Stomach (tissue), 4 donors: ENCODE data around the gene ETV1.

Experiments
- EP300 ChIP-seq: sonication (generic); formaldehyde crosslinking; IDR thresholded peaks from one replicate; pipeline ENCODE4 v1.6.1; 2017; ENCODE audit warnings: antibody characterized with exemption
- POLR2A ChIP-seq, 4 donors: fragments of 450-650 bp; IDR thresholded peaks; one replicate each; pipeline ENCODE4 v1.6.1; 2016; ENCODE audit warnings: antibody characterized with exemption in 4 of 4, control low read depth in 2 of 4, mild to moderate bottlenecking in 1 of 4, moderate library complexity in 1 of 4
- POLR2AphosphoS5 ChIP-seq, 3 donors: sonication (generic); formaldehyde crosslinking; IDR thresholded peaks; one replicate each; pipeline ENCODE4 v1.6.1; 2016; ENCODE audit warnings: antibody characterized with exemption in 3 of 3
- TF ChIP-seq, protein P1 (sequence below), 7 experiments: fragments of 450-650 bp in 4 of 7; fragments of 200-600 bp in 3 of 7; sonication (generic) in 3 of 7; IDR thresholded peaks; one replicate each; pipeline ENCODE4 v1.5.1; 2016 to 2019; ENCODE audit warnings: antibody characterized with exemption in 7 of 7, control low read depth in 2 of 7, mild to moderate bottlenecking in 1 of 7

- TF ChIP-seq POLR2AphosphoS5 (IDR thresholded peaks at IDR 0.05) = no peak
- TF ChIP-seq, protein P1, sequence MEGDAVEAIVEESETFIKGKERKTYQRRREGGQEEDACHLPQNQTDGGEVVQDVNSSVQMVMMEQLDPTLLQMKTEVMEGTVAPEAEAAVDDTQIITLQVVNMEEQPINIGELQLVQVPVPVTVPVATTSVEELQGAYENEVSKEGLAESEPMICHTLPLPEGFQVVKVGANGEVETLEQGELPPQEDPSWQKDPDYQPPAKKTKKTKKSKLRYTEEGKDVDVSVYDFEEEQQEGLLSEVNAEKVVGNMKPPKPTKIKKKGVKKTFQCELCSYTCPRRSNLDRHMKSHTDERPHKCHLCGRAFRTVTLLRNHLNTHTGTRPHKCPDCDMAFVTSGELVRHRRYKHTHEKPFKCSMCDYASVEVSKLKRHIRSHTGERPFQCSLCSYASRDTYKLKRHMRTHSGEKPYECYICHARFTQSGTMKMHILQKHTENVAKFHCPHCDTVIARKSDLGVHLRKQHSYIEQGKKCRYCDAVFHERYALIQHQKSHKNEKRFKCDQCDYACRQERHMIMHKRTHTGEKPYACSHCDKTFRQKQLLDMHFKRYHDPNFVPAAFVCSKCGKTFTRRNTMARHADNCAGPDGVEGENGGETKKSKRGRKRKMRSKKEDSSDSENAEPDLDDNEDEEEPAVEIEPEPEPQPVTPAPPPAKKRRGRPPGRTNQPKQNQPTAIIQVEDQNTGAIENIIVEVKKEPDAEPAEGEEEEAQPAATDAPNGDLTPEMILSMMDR (IDR thresholded peaks at IDR 0.05) = no peak
- no peak for TF ChIP-seq POLR2A (IDR thresholded peaks at IDR 0.05)
- TF ChIP-seq EP300 = no peak
Observed at GRCh38 chr7:13912715-13913278, 76.7 kb downstream of the ETV1 start.
